Measurements from ENCODE around the gene GASK1A.

DNA sequence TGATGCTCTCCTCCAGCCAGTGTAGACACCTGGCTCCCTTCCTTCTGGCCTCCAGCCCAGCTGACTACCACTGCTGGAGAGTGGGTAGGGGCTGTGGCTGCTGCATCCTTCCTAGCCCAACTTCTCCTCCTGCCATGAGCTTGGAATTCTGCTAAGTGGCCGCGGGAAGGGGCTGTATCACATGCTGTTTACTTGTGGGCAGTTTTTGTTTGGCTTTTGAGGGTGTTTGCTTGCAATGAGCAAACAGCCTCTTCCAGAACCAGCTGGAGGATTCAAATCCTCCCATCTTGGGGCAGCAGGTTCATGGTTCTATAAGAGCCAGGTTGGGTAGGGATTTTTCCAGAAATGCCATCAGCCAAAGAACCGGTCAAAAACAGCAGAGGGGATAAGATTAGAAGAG, 9.0 kb downstream of the GASK1A start:
- TF ChIP-seq, protein P1, sequence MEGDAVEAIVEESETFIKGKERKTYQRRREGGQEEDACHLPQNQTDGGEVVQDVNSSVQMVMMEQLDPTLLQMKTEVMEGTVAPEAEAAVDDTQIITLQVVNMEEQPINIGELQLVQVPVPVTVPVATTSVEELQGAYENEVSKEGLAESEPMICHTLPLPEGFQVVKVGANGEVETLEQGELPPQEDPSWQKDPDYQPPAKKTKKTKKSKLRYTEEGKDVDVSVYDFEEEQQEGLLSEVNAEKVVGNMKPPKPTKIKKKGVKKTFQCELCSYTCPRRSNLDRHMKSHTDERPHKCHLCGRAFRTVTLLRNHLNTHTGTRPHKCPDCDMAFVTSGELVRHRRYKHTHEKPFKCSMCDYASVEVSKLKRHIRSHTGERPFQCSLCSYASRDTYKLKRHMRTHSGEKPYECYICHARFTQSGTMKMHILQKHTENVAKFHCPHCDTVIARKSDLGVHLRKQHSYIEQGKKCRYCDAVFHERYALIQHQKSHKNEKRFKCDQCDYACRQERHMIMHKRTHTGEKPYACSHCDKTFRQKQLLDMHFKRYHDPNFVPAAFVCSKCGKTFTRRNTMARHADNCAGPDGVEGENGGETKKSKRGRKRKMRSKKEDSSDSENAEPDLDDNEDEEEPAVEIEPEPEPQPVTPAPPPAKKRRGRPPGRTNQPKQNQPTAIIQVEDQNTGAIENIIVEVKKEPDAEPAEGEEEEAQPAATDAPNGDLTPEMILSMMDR (IDR thresholded peaks at IDR 0.05), result no peak
- TF ChIP-seq POLR2A (IDR thresholded peaks at IDR 0.05), result no peak
- no peak for TF ChIP-seq POLR2AphosphoS5 (IDR thresholded peaks at IDR 0.05)

All from breast epithelium (tissue), 3 donors.